ENCODE results near the gene WDR45B. TPM values are rescaled to one million over a fixed set of nuclear protein-coding genes. Genes with fewer than 3 reads are reported as not detected.

WDR45B gene
- total RNA-seq, 1 donor from 2014 or later: 63.1 TPM

DNA sequence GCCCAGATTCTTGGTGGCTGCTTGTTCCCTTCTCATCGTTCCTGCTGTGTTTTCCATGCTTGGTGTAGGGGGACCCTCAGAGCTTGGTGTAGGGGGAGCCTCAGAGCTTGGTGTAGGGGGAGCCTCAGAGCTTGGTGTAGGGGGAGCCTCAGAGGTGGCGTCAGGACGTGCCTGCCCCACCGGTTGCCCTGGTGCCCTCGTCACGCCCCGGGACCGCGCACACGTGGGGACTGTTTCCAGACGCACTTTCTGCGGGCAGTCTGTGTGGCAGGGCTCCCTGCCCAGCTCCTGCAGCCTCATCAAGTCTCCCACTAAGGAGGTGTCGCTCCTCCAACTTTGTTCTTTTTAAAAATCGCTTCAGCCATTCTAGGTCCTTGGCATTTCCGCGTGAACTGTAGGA, 51.9 kb downstream of the WDR45B start:
- Mint-ChIP-seq H3K27ac (no peak overlapping the region), H3K36me3 (ENCODE audit: low read depth) (peaks cover 49% of the 10 kb centered on the region), H3K27me3 (ENCODE audit: low read depth) (no peaks in the 10 kb centered on the region), H3K4me3 (ENCODE audit: low read depth) (no peak overlapping the region), H3K9me3 (no peaks in the 10 kb centered on the region), H3K4me1 (ENCODE audit: low read depth) (peaks cover 28% of the 10 kb centered on the region)
- DNase-seq (ENCODE audit: low spot score): no peak
- intact Hi-C loops (cut with micrococcal nuclease): no loop called here

DNA sequence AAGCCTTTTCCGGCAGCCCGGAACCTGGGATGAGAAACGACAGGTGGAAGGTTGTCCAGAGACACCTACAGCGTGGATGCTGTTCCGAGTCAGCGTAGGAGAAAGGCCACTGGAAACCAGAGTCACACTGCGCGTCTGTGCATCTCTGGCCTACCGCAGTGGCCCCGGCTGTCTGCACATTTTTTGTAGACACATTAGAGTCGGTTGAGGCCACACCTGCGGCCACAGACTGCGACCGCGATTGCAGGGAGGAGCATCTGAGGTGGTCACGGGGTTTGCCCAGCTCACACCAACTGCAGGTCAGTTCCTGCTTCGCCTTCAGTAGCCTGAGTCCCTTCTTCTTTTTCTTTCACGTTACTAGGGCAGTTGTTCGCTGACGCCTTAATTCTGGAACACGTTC, 52.4 kb downstream of the WDR45B start:
- Mint-ChIP-seq H3K4me3 (ENCODE audit: low read depth) (no peak overlapping the region), H3K4me1 (ENCODE audit: low read depth) (peaks cover 28% of the 10 kb centered on the region), H3K27ac (no peak overlapping the region), H3K27me3 (ENCODE audit: low read depth) (no peaks in the 10 kb centered on the region), H3K36me3 (ENCODE audit: low read depth) (peaks cover 45% of the 10 kb centered on the region), H3K9me3 (no peaks in the 10 kb centered on the region)
- intact Hi-C loops (cut with micrococcal nuclease): no loop called here
- DNase-seq (ENCODE audit: low spot score): no peak

DNA sequence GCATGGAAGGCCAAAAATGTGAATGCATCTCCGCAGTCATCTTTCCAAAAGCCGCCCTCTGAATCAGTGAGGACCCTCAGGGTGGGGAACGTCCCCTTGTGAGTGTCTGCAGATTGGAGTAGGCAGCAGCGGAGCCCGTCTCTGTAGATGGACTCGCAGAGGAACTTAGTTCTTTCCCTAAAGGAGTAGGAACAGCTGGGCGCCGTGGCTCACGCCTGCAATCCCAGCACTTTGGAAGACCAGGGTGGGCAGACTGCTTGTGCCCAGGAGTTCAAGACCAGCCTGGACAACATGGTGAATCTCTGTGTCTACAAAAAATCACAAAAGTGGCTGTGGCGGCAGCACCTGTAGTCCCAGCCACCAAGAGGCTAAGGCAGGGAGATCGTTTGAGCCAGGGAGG, 53.7 kb downstream of the WDR45B start:
- no peaks in the 10 kb centered on the region for H3K9me3 Mint-ChIP-seq
- intact Hi-C loops (cut with micrococcal nuclease): no loop called here
- H3K4me1 Mint-ChIP-seq (ENCODE audit: low read depth): peaks cover 28% of the 10 kb centered on the region
- no peaks in the 10 kb centered on the region for H3K27me3 Mint-ChIP-seq (ENCODE audit: low read depth)
- H3K27ac Mint-ChIP-seq: peak overlapping the region; percentile 42
- no peak for DNase-seq (ENCODE audit: low spot score)
- H3K36me3 Mint-ChIP-seq (ENCODE audit: low read depth): peaks cover 42% of the 10 kb centered on the region
- H3K4me3 Mint-ChIP-seq (ENCODE audit: low read depth): peak overlapping the region; percentile 72

DNA sequence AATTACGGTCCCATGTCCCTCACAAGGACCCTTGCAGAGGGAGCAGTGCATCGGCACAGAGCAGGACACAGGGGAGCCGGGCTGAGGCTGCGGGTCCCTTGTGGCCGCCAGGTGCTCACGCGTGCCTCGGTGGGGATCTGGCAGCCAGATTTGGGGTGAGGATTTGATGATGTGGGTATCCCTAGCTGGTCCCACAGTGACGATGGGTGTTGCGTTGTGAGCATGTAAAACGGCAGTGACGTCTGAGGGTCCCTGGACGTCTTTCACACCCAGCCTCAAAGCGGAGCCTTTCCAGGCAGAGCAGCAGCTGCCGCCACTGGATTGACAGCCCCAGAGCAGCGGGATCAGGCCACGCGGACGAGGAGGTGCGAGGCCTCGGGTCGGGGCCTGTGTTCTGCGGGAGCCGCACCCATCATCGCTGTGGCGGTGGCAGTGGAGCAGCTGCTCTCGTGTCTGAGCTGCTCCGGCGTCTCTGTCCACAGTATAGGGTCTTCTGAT, 54.6 kb downstream of the WDR45B start:
- Mint-ChIP-seq H3K4me3 (ENCODE audit: low read depth) (peak overlapping the region; percentile 72), H3K9me3 (no peaks in the 10 kb centered on the region), H3K27ac (peak overlapping the region; percentile 81), H3K4me1 (ENCODE audit: low read depth) (peaks cover 28% of the 10 kb centered on the region), H3K27me3 (ENCODE audit: low read depth) (no peaks in the 10 kb centered on the region), H3K36me3 (ENCODE audit: low read depth) (peaks cover 38% of the 10 kb centered on the region)
- intact Hi-C loops (cut with micrococcal nuclease): no loop called here
- DNase-seq (ENCODE audit: low spot score): no peak

DNA sequence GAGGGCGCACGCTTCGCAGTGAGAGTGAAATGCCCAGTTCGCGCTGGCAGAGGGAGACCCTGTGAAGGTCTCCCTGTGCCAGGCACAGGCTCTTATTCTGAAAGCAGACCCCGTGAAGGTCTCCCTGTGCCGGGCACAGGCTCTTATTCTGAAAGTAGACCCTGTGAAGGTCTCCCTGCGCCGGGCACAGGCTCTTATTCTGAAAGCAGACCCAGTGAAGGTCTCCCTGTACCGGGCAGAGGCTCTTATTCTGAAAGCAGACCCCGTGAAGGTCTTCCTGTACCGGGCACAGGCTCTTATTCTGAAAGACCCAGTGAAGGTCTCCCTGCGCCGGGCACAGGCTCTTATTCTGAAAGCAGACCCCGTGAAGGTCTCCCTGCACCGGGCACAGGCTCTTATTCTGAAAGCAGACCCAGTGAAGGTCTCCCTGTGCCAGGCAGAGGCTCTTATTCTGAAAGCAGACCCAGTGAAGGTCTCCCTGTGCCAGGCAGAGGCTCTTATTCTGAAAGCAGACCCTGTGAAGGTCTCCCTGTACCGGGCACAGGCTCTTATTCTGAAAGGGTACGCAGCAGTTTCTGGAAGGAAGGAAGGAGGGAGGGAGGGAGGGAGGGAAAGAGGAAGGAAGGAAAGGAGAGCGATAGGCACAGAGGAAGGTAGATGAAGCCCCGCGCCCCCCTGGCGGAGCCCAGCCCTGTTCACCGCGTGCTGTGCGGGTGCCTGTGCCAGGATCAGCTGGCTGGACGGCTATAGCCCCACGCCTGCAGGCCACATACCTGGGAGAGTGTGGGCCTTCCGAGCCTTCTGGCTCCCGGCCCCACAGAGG, 55.3 kb downstream of the WDR45B start:
- peak; percentile 56 for DNase-seq (ENCODE audit: low spot score)
- H3K4me3 Mint-ChIP-seq (ENCODE audit: low read depth): peak overlapping the region; percentile 72
- peak overlapping the region; percentile 81 for H3K27ac Mint-ChIP-seq
- intact Hi-C loops (cut with micrococcal nuclease): no loop called here
- H3K36me3 Mint-ChIP-seq (ENCODE audit: low read depth): peaks cover 40% of the 10 kb centered on the region
- no peaks in the 10 kb centered on the region for H3K27me3 Mint-ChIP-seq (ENCODE audit: low read depth)
- peaks cover 28% of the 10 kb centered on the region for H3K4me1 Mint-ChIP-seq (ENCODE audit: low read depth)
- H3K9me3 Mint-ChIP-seq: no peaks in the 10 kb centered on the region

DNA sequence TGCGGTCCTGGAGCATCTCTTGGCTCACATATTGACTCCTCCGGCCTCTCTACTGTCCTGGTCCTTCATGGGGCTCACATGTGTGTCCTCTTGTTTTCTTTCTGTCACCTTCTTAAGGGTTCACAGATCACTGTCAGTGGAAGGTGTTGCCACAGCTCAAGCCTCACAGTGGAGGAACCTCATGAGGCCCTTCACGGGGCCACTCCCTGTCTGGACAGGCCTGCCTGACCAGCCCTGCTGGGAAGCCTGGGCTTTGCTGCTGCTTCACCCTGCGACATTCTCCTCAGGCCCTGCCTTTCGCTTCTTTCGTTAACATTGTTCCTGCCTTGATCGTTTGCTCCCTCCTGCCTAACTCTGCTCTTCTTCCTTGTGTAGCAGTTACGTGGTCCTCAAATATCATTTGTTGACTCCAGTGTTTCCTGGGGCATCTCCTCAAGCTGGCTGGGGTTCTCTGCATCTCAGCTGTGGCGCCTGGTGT, 55.9 kb downstream of the WDR45B start:
- no peak for DNase-seq (ENCODE audit: low spot score)
- peaks cover 41% of the 10 kb centered on the region for H3K36me3 Mint-ChIP-seq (ENCODE audit: low read depth)
- peak overlapping the region; percentile 72 for H3K4me3 Mint-ChIP-seq (ENCODE audit: low read depth)
- H3K9me3 Mint-ChIP-seq: no peaks in the 10 kb centered on the region
- H3K27ac Mint-ChIP-seq: peak overlapping the region; percentile 81
- H3K27me3 Mint-ChIP-seq (ENCODE audit: low read depth): no peaks in the 10 kb centered on the region
- H3K4me1 Mint-ChIP-seq (ENCODE audit: low read depth): peaks cover 28% of the 10 kb centered on the region
- intact Hi-C loops (cut with micrococcal nuclease): no loop called here

DNA sequence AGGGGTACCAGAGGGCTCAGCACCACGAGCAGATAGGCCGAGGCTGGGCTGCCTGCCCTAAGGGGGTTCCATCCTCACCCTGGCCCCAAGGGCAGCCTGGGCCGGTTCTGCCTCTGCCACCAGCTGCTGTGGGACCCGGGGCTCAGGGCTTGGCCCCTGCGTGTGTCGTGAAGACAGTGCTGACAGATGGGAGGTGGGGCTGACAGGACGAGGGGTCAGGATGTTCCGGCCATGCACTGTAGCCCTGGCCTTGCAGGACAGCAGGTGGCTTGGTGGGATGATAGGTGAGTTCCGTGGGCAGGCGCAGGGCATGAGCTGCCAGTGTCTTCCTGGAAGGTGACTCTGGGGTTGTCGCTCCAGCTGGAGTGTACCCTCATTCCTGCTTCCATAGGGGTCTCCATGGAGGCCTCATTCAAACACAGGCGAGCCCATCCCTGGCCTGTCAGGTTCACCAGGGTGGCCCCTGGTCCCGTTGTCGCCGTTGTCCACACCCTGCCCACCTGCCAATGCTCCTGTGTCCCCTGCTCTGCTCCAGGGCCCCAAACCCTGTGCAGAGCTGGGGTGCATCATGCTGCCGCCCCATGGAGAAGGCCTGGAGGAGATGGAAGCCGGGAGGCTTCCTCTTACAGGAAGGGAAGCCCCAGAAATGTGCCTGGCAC, 57.2 kb downstream of the WDR45B start:
- Mint-ChIP-seq H3K27ac (peak overlapping the region; percentile 81), H3K9me3 (no peaks in the 10 kb centered on the region), H3K36me3 (ENCODE audit: low read depth) (peaks cover 38% of the 10 kb centered on the region), H3K4me1 (ENCODE audit: low read depth) (peaks cover 33% of the 10 kb centered on the region), H3K27me3 (ENCODE audit: low read depth) (no peaks in the 10 kb centered on the region), H3K4me3 (ENCODE audit: low read depth) (no peak overlapping the region)
- no peak for DNase-seq (ENCODE audit: low spot score)
- intact Hi-C loops (cut with micrococcal nuclease): no loop called here

DNA sequence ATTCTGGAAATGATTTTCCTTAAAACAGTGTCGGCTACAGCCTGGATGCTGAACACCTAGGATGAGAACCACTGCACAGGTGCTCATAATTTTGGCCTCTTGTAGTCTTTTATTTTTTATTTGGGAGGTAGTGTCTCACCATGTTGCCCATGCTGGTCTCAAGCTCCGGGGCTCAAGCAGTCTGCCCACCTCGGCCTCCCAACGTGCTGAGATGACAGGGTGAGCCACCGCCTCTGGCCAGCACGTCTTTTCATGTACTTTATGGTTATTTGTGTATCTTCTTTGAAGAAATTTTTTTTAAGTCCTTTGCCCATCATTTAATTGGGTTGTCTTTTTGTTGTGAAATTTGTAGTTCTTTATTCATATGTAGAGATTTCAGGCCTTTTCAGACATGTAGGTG, 58.0 kb downstream of the WDR45B start:
- Mint-ChIP-seq H3K4me3 (ENCODE audit: low read depth) (no peak overlapping the region), H3K4me1 (ENCODE audit: low read depth) (peaks cover 33% of the 10 kb centered on the region), H3K27ac (peak overlapping the region; percentile 14), H3K27me3 (ENCODE audit: low read depth) (no peaks in the 10 kb centered on the region), H3K36me3 (ENCODE audit: low read depth) (peaks cover 46% of the 10 kb centered on the region), H3K9me3 (no peaks in the 10 kb centered on the region)
- no peak for DNase-seq (ENCODE audit: low spot score)
- intact Hi-C loops (cut with micrococcal nuclease): no loop called here

DNA sequence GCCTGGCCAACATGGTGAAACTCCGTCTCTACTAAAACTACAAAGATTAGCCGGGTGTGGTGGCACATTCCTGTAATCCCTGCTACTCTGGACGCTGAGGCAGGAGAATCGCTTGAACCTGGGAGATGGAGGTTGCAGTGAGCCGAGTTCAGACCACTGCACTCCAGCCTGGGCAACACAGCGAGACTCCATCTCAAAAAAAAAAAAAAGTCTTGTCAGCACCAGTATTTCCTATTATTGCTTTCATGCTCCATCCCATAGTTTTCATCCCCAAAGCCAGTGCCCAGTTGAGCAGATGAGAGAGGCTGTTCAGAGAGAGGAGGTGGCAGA, 58.4 kb downstream of the WDR45B start:
- no peak for DNase-seq (ENCODE audit: low spot score)
- H3K27ac Mint-ChIP-seq: no peak overlapping the region
- H3K9me3 Mint-ChIP-seq: no peaks in the 10 kb centered on the region
- peaks cover 48% of the 10 kb centered on the region for H3K36me3 Mint-ChIP-seq (ENCODE audit: low read depth)
- intact Hi-C loops (cut with micrococcal nuclease): no loop called here
- no peak overlapping the region for H3K4me3 Mint-ChIP-seq (ENCODE audit: low read depth)
- H3K4me1 Mint-ChIP-seq (ENCODE audit: low read depth): peaks cover 33% of the 10 kb centered on the region
- no peaks in the 10 kb centered on the region for H3K27me3 Mint-ChIP-seq (ENCODE audit: low read depth)

DNA sequence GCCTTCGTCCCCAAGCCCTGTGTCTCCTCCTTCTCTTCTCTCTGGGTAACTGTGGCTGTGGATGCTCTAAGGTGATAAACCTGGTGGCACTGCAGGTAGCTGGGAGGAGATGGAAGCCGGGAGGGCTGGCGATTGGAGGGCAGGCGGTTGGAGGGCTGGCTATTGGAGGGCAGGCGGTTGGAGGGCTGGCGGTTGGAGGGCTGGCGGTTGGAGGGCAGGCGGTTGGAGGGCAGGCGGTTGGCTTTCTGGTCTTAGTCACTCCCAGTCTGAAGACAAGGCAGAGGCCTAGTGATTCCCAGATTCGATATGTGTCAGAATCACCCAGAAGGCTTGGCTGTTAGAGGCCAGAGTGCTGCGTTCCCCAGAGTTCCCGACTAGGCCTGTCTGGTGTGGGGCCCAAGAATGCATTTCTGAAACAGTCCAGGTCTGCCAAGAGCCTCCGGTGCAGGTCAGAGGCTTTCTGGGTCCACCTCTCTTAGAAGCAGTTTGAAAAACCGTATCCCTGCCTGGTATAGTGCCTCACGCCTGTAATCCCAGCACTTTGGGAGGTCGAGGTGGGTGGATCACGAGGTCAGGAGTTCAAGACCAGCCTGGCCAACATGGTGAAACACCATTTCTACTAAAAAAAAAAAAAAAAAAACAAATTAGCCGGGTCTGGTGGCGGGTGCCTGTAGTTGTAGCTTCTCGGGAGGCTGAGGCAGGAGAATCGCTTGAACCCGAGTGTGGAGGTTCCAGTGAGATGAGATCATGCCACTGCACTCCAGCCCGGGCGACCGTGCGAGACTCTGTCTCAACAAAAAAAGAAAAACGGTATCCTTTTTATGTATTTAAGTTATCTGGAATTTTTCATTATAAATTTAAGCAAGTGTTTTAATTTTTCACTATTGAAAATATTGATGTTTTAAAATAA, 59.7 kb downstream of the WDR45B start:
- no peaks in the 10 kb centered on the region for H3K9me3 Mint-ChIP-seq
- no peaks in the 10 kb centered on the region for H3K27me3 Mint-ChIP-seq (ENCODE audit: low read depth)
- intact Hi-C loops (cut with micrococcal nuclease): no loop called here
- no peak overlapping the region for H3K4me3 Mint-ChIP-seq (ENCODE audit: low read depth)
- peak overlapping the region; percentile 34 for H3K27ac Mint-ChIP-seq
- peaks cover 50% of the 10 kb centered on the region for H3K36me3 Mint-ChIP-seq (ENCODE audit: low read depth)
- no peak for DNase-seq (ENCODE audit: low spot score)
- H3K4me1 Mint-ChIP-seq (ENCODE audit: low read depth): peaks cover 26% of the 10 kb centered on the region

DNA sequence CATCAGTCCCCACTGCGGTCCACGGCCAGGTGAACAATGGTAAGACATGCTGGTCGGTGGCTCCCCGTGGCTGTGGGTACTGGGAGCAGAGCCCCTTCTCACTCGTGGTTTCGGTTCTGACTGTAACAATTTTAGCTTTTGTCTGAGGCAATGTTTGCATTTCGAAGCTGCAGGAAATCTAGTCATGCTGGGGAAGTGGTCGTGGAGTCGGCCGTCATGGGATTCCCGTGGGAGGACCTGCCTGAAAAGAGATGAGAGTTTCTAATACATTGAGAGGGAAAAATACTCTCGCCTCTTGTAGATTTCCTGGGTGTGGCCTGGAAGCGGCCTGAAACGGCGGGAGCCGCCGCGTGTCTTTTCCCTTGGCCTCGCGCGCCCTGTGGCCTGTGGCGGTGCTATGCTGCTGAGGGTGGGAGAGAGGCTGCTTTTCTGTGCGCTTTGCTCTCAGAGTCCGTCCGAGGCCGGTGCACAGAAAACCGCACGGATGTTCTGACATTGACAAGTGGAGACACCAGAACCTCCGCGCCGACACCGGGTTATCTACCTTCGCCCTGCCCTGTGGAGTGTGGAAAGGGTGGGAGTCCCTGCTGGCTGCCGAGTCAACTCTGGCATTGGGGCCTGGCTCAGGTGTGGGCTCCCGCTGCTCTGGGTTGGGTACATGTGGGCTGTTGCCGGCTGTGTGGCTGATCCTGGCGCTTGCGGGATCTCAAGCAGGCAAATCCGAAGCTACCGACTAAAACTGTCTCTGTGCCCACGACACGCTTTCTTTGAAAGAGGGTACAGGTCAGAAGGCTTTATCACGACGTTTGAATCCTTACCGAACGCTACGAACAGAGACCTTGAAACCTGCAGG, 60.8 kb downstream of the WDR45B start:
- no peaks in the 10 kb centered on the region for H3K9me3 Mint-ChIP-seq
- no peak for DNase-seq (ENCODE audit: low spot score)
- peaks cover 51% of the 10 kb centered on the region for H3K36me3 Mint-ChIP-seq (ENCODE audit: low read depth)
- no peaks in the 10 kb centered on the region for H3K27me3 Mint-ChIP-seq (ENCODE audit: low read depth)
- H3K4me3 Mint-ChIP-seq (ENCODE audit: low read depth): no peak overlapping the region
- H3K4me1 Mint-ChIP-seq (ENCODE audit: low read depth): peaks cover 15% of the 10 kb centered on the region
- intact Hi-C loops (cut with micrococcal nuclease): no loop called here
- peak overlapping the region; percentile 13 for H3K27ac Mint-ChIP-seq
